Measurements from ENCODE around the gene CELSR1. TPM values are rescaled to one million over a fixed set of nuclear protein-coding genes. Genes with fewer than 3 reads are reported as not detected.

CELSR1 gene
- total and polyA plus RNA-seq, 8 donors, result 0.75 to 3.2 (median 1.2) TPM

- H3K4me1 ChIP-seq, result peaks cover 0 to 7% (median 3%) of the 10 kb centered on the region in 3 donors
- peak in 1 of 6 donors; percentile 23 for DNase-seq
- no peak for TF ChIP-seq CTCF (IDR thresholded peaks at IDR 0.05)
- H3K27me3 ChIP-seq, result no peaks in the 10 kb centered on the region
- intact Hi-C loops (cut with DNase I), result loop anchor here in 1 of 3 donors (10.0 kb wide), 1 partner anchor 186 kb away; no protein-coding TSS in a partner anchor
- no peak overlapping the region for H3K27ac ChIP-seq
- no peak for FAIRE-seq
- no peak overlapping the region for H3K4me3 ChIP-seq
- peaks cover 0 to 7% (median 0%) of the 10 kb centered on the region in 3 donors for H3K36me3 ChIP-seq
- H3K9me3 ChIP-seq, result no peaks in the 10 kb centered on the region
- no peak for ATAC-seq
- WGBS, 2 donors, result 93 to 94% methylated on average over 6 of the region's 6 CpGs
Measured at GRCh38 chr22:46358766-46359165, 178.7 kb downstream of the CELSR1 start.

DNA sequence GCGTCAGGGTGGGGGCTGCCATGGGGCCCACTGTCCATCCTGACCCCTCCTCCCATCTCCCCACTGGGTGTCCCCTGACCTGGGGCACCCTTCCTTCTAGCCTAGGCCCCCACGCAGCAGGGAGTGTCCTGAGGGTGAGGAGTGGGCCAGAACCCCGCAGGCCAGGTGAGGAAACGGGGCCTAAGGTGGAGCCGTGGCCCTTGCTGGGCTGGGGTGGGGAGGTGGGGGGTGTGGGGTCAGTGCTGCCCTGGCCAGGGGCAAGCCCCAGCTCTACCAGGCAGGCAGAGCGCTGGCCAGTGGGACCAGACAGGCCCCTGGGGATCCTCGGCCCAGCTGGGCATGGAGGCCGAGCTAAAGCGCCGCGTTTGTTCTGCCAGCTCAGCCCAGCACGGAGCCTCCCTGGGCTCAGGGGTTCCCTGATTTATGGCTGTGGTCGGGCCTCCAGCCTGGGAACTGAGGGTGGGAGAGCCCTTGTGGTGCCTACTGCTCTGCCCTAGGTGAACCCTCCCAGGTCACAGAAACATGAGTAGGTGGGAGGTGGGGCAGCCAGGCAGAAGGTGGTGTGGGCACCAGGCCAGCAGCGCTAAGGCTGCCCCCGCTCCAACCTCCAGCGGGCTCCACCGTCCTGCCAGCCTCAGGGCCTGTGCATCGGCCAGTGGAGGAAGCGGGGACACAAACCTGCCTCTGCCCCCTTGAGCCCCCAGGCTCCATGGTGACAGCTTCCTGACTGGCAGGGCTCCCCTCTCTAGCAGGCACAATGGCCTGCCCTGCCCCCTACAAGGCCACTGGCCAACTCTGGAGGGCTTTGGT, 179.5 kb downstream of the CELSR1 start:
- WGBS, 2 donors, result 89 to 90% methylated on average over 18 to 19 of the region's 19 CpGs
- peaks cover 4 to 8% (median 7%) of the 10 kb centered on the region in 3 donors for H3K4me1 ChIP-seq
- H3K9me3 ChIP-seq, result no peaks in the 10 kb centered on the region
- DNase-seq (peak in 4 of 6 donors; percentile 15 to 72 (median 45)), FAIRE-seq (no peak), ATAC-seq (no peak)
- no peak overlapping the region for H3K4me3 ChIP-seq
- H3K36me3 ChIP-seq, result peaks cover 0 to 7% (median 0%) of the 10 kb centered on the region in 3 donors
- intact Hi-C loops (cut with DNase I), result loop anchor here in 1 of 3 donors (10.0 kb wide), 1 partner anchor 187 kb away; no protein-coding TSS in a partner anchor
- no peak overlapping the region for H3K27ac ChIP-seq
- H3K27me3 ChIP-seq, result no peaks in the 10 kb centered on the region
- no peak for TF ChIP-seq CTCF (IDR thresholded peaks at IDR 0.05)

GRCh38 chr22:46356496-46357480, 180.6 kb downstream of the CELSR1 start:
- H3K36me3 ChIP-seq, result peaks cover 0 to 12% (median 5%) of the 10 kb centered on the region in 3 donors
- ATAC-seq, result no peak
- no peaks in the 10 kb centered on the region for H3K27me3 ChIP-seq
- intact Hi-C loops (cut with DNase I), result loop anchor here in 1 of 3 donors (10.0 kb wide), 1 partner anchor 188 kb away; no protein-coding TSS in a partner anchor
- peak in 3 of 6 donors; percentile 30 to 66 (median 52) for DNase-seq
- H3K9me3 ChIP-seq, result no peaks in the 10 kb centered on the region
- no peak overlapping the region for H3K4me3 ChIP-seq
- peaks cover 7 to 12% (median 9%) of the 10 kb centered on the region in 3 donors for H3K4me1 ChIP-seq
- H3K27ac ChIP-seq, result no peak overlapping the region
- 87 to 92% methylated on average over 22 to 23 of the region's 23 CpGs for WGBS, 2 donors
- FAIRE-seq, result no peak
- no peak for TF ChIP-seq CTCF (IDR thresholded peaks at IDR 0.05)

GRCh38 chr22:46355996-46356471, 181.4 kb downstream of the CELSR1 start:
- 82 to 85% methylated on average over 12 of the region's 12 CpGs for WGBS, 2 donors
- Histone ChIP-seq H3K36me3 (peaks cover 0 to 19% (median 10%) of the 10 kb centered on the region in 3 donors), H3K27me3 (no peaks in the 10 kb centered on the region), H3K4me1 (peaks cover 7 to 11% (median 9%) of the 10 kb centered on the region in 3 donors), H3K27ac (no peak overlapping the region), H3K9me3 (no peaks in the 10 kb centered on the region), H3K4me3 (no peak overlapping the region)
- ATAC-seq (no peak), DNase-seq (peak in 3 of 6 donors; percentile 42 to 72 (median 56)), FAIRE-seq (no peak)
- TF ChIP-seq CTCF (IDR thresholded peaks at IDR 0.05), result no peak
- intact Hi-C loops (cut with DNase I), result loop anchor here in 1 of 3 donors (10.0 kb wide), 1 partner anchor 189 kb away; no protein-coding TSS in a partner anchor

All from pancreas (tissue), 10 donors.